Gastroesophageal sphincter (tissue), 4 donors: ENCODE measurements around the gene JAKMIP2. TPM values are rescaled to one million over a fixed set of nuclear protein-coding genes. Genes with fewer than 3 reads are reported as not detected.
"Not testable (repeated sequence)": the region's sequence is repeated elsewhere in the genome, so short reads cannot be mapped to it uniquely, and the experiment has no call there.

Source experiments
- ATAC-seq: fragments of 150-250 bp; one replicate; pipeline ENCODE4 v1.9.1; 2016; ENCODE audit warnings: mild to moderate bottlenecking, moderate library complexity
- H3K27ac ChIP-seq, 4 donors: fragments of 200-600 bp; sonication (generic) in 3 of 4; 1 replicate in 3 of 4; 2 replicates in 1 of 4; pipeline ENCODE4 v1.5.1; 2016 to 2019
- H3K27me3 ChIP-seq: fragments of 200-600 bp; sonication (generic); one replicate; pipeline ENCODE4 v1.5.1; 2019
- H3K36me3 ChIP-seq, 2 donors: fragments of 200-600 bp; sonication (generic); one replicate each; pipeline ENCODE4 v1.5.1; 2019; ENCODE audit warnings: control low read depth in 1 of 2
- H3K4me1 ChIP-seq, 3 donors: fragments of 200-600 bp; sonication (generic); 1 replicate in 2 of 3; 2 replicates in 1 of 3; pipeline ENCODE4 v1.5.1; 2016 to 2019; ENCODE audit warnings: control low read depth in 2 of 3
- H3K4me3 ChIP-seq, 2 donors: fragments of 200-600 bp; sonication (generic); one replicate each; pipeline ENCODE4 v1.5.1; 2019; ENCODE audit warnings: mild to moderate bottlenecking in 1 of 2, moderate library complexity in 1 of 2
- H3K9me3 ChIP-seq, 3 donors: fragments of 200-600 bp; sonication (generic); one replicate each; pipeline ENCODE4 v1.5.1; 2017 to 2019; ENCODE audit warnings: control low read depth in 2 of 3
- CTCF ChIP-seq, 4 experiments: fragments of 200-600 bp in 2 of 4; fragments of 450-650 bp in 2 of 4; sonication (generic) in 1 of 4; IDR thresholded peaks; one replicate each; pipeline ENCODE4 v1.5.1; 2017 to 2019; ENCODE audit warnings: antibody characterized with exemption in 4 of 4, mild to moderate bottlenecking in 2 of 4, moderate library complexity in 2 of 4
- EP300 ChIP-seq: sonication (generic); formaldehyde crosslinking; IDR thresholded peaks from one replicate; pipeline ENCODE4 v1.6.1; 2017; ENCODE audit warnings: antibody characterized with exemption, mild to moderate bottlenecking
- POLR2A ChIP-seq, 2 donors: fragments of 450-650 bp; IDR thresholded peaks; one replicate each; pipeline ENCODE4 v1.6.1; 2017; ENCODE audit warnings: antibody characterized with exemption in 2 of 2, mild to moderate bottlenecking in 2 of 2, moderate library complexity in 1 of 2
- POLR2AphosphoS5 ChIP-seq: sonication (generic); formaldehyde crosslinking; IDR thresholded peaks from one replicate; pipeline ENCODE4 v1.6.1; 2017; ENCODE audit warnings: antibody characterized with exemption
- WGBS, 2 donors: methylation state at CpG; one replicate each; pipeline ENCODE4 v1.1.5; 2018; ENCODE audit warnings: low coverage in 1 of 2; 5-methylcytosine and 5-hydroxymethylcytosine counted together
- total RNA-seq, 4 donors: library from RNA; depleted of rRNA; stranded (reverse); fragments of >200 nt; gene quantifications; one replicate each; pipeline ENCODE4 v1.1.0, GENCODE V29; 2016

JAKMIP2 gene
- total RNA-seq, 4 donors from 2014 or later = 0.62 to 2.3 (median 0.79) TPM

GRCh38 chr5:147558826-147559225 lies 223.7 kb downstream of the JAKMIP2 start:
- 0 to 22% methylated on average over 1 to 2 of the region's 2 CpGs for WGBS, 2 donors
- ATAC-seq = peak; percentile 62
- no peaks in the 10 kb centered on the region for H3K36me3 ChIP-seq
- H3K27ac ChIP-seq = peak overlapping the region; percentile 36 to 89 (median 68)
- no peak overlapping the region for H3K4me3 ChIP-seq
- H3K9me3 ChIP-seq = no peaks in the 10 kb centered on the region
- peaks cover 8 to 32% (median 13%) of the 10 kb centered on the region in 3 donors for H3K4me1 ChIP-seq
- no peaks in the 10 kb centered on the region for H3K27me3 ChIP-seq
- TF ChIP-seq CTCF (IDR thresholded peaks at IDR 0.05) (peak; percentile 65 to 86 (median 84)), EP300 (no peak)

- Histone ChIP-seq H3K4me3 (no peak overlapping the region), H3K27ac (peak overlapping the region; percentile 36 to 89 (median 68)), H3K4me1 (peaks cover 8 to 39% (median 15%) of the 10 kb centered on the region in 3 donors), H3K9me3 (no peaks in the 10 kb centered on the region), H3K27me3 (no peaks in the 10 kb centered on the region), H3K36me3 (no peaks in the 10 kb centered on the region)
- 53 to 57% methylated on average over 7 to 8 of the region's 8 CpGs for WGBS, 2 donors
- peak; percentile 50 for ATAC-seq
- TF ChIP-seq POLR2AphosphoS5 = no peak
- no peak for TF ChIP-seq CTCF (IDR thresholded peaks at IDR 0.05)
- TF ChIP-seq EP300 = no peak
- no peak for TF ChIP-seq POLR2A (IDR thresholded peaks at IDR 0.05)
These were observed 224.4 kb downstream of the JAKMIP2 start for GRCh38 chr5:147557876-147558745.

GRCh38 chr5:147555176-147555575 lies 227.4 kb downstream of the JAKMIP2 start:
- no peak for TF ChIP-seq POLR2A (IDR thresholded peaks at IDR 0.05)
- no peak for TF ChIP-seq POLR2AphosphoS5
- TF ChIP-seq EP300 = no peak
- TF ChIP-seq CTCF (IDR thresholded peaks at IDR 0.05) = no peak

GRCh38 chr5:147554261-147554817 lies 228.2 kb downstream of the JAKMIP2 start:
- H3K9me3 ChIP-seq = no peaks in the 10 kb centered on the region

More at GRCh38 chr5:147555176-147555575, 227.4 kb downstream of the JAKMIP2 start:
- H3K27ac ChIP-seq = peak overlapping the region; percentile 88 to 93 (median 90)
- H3K4me1 ChIP-seq = peaks cover 8 to 54% (median 15%) of the 10 kb centered on the region in 3 donors
- WGBS, 2 donors = 65 to 75% methylated on average over 7 of the region's 7 CpGs
- H3K36me3 ChIP-seq = no peaks in the 10 kb centered on the region
- H3K9me3 ChIP-seq = no peaks in the 10 kb centered on the region
- no peak for ATAC-seq
- H3K4me3 ChIP-seq = no peak overlapping the region
- no peaks in the 10 kb centered on the region for H3K27me3 ChIP-seq

GRCh38 chr5:147553817-147554216 lies 228.7 kb downstream of the JAKMIP2 start:
- not testable (repeated sequence) for H3K27me3 ChIP-seq, H3K36me3 ChIP-seq, H3K9me3 ChIP-seq, ATAC-seq
- Histone ChIP-seq H3K4me1 (peaks cover 5 to 50% (median 15%) of the 10 kb centered on the region in 3 donors), H3K4me3 (peak overlapping the region in 1 of 2 donors; percentile 31), H3K27ac (peak overlapping the region; percentile 88 to 93 (median 90))
- WGBS, 2 donors = 26 to 27% methylated on average over 4 of the region's 5 CpGs

More at GRCh38 chr5:147554261-147554817, 228.2 kb downstream of the JAKMIP2 start:
- TF ChIP-seq POLR2AphosphoS5 (peak; percentile 27), EP300 (no peak)
- no peaks in the 10 kb centered on the region for H3K27me3 ChIP-seq
- ATAC-seq = peak; percentile 71
- H3K4me1 ChIP-seq = peaks cover 8 to 54% (median 15%) of the 10 kb centered on the region in 3 donors
- H3K27ac ChIP-seq = peak overlapping the region; percentile 88 to 93 (median 90)
- H3K4me3 ChIP-seq = peak overlapping the region; percentile 3 to 31
- WGBS, 2 donors = 0 to 9% methylated on average over 6 to 7 of the region's 7 CpGs
- H3K36me3 ChIP-seq = no peaks in the 10 kb centered on the region
